ENCODE results near the gene PTBP3.

The PTBP3 gene

DNA sequence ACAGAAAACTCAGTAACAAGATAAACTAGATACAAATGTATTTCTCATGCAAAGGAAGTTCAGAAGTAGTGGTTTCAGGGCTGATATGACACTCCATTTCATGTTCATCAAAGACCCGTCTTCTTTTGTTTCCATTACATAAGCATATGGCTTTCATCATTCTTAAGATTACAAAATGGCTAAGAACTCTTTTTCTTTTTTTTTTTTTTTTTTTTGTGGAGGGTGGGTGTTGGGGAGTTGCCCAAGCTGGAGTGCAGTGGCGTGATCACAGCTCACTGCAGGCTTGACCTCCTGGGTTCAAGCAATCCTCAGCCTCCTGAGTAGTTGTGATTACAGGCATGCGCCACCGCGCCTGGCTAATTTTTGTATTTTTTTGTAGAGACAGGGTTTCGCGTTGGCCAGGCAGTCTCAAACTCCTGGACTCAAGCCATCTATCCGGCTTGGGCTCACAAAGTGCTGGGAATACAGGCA lies 22.0 kb upstream of the PTBP3 start:
- DNase-seq = no peak

DNA sequence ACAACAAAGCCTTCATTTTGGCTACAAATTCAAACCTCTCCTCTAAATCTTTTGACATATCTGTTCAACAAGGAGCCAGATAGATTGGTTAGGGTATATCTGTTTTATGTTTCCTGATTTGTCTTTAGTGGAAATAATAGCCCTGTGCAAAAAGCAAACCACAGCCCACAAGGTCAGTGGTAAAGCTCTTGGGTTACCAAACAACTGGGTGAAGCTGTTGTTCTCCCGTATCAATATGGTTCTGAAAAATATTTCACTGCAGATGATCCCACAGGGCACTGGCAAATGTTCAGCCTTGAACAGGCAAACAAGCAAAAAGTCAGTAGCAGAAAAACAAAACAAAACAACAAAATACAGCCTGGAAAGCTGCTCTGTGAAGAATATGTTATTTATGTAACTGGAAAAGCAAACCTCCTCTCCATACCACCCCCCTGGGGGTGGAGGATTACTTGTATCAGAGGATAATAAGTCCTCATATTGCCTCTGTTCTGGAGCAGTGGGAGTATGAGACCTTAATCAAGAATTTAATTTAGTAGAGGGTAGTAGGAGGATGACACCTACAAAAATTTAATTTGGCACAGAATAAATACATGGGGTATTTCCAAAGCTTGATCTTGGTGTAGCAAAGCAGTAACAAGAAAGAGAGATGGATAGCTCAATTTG lies 20.8 kb upstream of the PTBP3 start:
- DNase-seq = no peak

- DNase-seq = no peak
These were observed 18.8 kb upstream of the PTBP3 start for GRCh38 chr9:112352209-112352608.

DNA sequence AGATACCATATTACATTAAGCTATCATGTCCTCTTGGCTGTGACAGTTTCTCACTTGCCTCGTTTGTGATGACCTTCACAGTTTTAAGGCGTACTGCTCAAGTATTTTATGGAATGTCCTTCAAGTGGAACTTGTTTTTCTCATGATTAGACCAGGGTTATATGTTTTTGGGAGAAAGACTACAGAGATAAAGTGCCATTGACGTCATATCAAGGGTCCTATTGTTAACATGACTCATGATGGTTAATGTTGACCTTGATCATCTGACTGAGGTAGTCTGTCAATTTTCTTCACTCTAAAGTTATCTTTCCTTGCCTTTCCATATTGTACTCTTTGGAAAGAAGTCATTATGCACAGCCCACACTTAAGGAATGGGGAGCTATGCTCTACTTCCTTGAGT lies 17.8 kb upstream of the PTBP3 start:
- no peak for DNase-seq

DNA sequence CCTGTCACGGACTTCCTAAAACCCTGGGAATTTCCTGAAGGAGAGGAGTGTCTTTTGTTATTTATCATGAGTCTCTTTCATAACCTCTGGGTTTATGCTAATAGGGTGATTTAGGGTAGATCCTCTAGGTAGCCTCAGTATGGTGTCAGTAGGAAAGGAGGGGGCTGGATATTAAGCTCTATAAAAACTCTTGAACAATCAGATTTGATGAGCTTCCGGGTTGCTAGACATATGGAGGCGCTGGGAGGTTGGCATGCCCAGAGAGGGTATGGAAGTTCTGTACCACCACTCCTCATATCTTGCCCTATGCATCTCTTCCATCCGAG lies 15.6 kb upstream of the PTBP3 start:
- DNase-seq = no peak

DNA sequence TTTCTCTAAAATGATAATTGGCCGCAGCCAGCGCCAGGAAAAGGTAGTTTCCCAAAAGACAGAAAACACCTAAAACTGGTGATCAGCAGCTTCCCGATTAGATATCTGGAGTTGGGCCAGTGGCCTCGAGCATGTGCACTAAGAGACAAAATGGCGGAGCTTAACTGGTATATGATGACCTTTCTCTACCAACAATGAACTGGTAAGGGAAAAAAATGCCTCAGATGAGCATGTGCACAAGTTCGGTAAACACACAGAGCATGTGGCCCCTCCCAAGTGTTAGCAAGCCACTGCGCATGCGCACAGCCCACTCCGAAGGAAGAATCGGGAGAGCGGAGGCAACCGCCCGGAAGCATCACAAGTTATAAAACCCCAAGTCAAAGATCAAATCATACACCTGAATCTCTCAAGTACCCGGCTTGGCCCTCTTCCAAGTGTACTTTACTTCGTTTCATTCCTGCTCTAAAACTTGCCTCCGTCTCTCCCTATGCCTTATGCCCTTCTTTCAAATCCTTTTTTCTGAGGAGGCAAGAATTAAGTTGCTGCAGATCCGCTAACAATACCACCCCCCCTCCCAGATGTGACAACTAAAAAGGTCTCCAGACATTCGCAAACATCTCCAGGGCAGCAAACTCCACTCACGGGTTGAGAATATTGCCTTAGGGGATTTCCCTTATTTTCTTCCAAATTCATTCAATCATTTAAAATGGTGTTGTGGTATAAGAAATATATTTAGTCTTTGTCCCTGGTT lies 15.0 kb upstream of the PTBP3 start:
- DNase-seq = no peak

DNA sequence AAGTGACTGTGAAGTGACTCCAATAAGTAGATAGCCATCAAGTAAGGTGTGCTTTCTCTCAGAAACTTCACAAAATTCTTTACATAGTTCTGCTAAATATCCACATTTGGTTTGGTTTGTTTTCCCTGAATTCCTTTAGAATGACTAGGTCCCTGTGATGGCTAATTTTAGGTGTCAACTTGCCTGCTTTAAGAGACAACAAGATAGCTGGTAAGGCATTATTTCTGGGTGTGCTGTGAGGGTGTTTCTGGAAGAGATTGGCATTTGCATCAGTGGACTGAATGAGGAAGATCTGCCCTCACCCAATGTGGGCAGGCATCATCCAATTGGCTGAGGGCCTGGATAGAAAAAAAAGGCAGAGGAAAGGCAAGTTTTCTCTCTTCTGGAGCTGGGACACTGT lies 8.3 kb upstream of the PTBP3 start:
- DNase-seq = no peak

DNA sequence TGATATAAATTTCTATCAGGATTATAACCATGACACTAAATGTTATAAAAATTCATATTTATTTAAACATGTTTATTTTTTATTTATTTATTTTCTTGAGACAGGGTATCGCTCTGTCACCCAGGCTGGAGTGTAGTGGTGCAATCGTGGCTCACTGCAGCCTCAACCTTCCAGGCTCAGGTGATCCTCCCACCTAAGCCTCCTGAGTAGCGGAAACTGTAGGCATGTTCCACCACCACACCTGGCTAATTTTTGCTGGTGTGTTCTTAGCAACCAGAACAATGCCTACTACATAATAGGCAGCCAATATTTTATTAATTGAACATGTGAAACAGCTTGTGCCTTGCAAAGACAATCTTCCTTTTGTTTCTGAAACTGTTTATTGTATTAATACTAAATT lies 6.5 kb upstream of the PTBP3 start:
- DNase-seq = no peak

GRCh38 chr9:112338561-112338960 lies 5.1 kb upstream of the PTBP3 start:
- DNase-seq = no peak

- no peak for DNase-seq
These were observed 4.1 kb upstream of the PTBP3 start for GRCh38 chr9:112337547-112337946.

DNA sequence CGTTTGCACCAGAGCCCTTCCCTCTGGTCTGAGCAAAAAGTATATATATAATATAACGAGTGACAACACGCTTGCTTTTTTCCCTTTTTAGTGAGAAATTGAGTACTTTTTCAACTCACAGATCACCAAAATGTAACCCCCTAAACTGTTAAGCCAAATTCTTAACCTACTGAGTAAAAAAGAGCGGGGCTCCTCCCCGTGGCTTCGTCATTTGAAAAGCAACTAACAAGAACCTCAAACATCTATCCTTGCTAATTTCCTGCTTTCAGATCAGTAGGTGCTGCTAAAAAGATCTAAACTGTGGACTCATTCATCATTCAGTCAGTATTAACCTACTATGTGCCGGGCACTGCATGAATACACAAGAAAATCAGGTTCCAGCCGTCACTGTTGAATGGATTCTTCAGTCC lies 1.0 kb upstream of the PTBP3 start:
- DNase-seq = no peak

DNA sequence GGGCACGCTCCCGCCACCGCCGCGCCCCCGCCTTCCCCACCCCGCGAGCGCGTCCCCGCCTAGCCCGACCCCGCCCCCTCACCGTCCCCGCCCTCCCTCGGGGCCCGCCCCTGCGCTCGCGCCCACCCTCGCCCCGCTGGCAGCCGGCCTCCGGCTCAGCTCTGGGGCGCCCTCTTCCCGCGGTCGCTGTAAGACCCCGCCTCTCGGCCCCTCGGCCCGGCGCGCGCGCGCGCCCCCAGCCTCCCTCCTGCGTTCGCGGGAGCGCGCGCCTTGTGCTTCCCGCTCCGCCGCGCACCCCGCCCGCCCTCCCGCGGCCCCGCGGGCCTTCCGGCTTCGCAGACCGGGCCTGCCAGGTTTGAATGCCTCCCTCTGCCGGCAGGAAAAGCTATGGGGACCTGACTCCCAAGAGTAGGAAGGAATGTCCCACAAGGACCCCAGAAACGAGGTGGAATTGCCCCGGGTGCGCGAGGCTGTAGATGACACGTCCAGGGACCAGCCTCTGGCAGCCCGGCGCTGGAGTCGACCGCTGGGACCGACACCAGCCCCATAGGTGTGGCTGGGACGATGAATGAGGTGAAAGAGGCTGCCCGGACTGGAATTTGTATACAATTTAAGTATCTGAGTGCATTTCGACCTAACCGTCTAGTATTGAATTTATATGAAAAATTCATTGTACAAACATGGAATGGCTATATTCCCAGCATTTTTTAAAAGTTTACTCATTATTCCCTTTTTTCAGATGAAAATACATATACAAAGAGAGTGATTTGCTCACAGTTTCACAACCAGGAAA lies 416 bp upstream of the PTBP3 start:
- peak; percentile 93 for DNase-seq

GRCh38 chr9:112332674-112332976 lies 794 bp downstream of the PTBP3 start:
- DNase-seq = no peak

- DNase-seq = no peak
These were observed 1.2 kb downstream of the PTBP3 start for GRCh38 chr9:112332214-112332613.

GRCh38 chr9:112331674-112331952 lies 1.8 kb downstream of the PTBP3 start:
- DNase-seq = no peak

- DNase-seq = no peak
These were observed 4.9 kb downstream of the PTBP3 start for GRCh38 chr9:112328545-112328944.

DNA sequence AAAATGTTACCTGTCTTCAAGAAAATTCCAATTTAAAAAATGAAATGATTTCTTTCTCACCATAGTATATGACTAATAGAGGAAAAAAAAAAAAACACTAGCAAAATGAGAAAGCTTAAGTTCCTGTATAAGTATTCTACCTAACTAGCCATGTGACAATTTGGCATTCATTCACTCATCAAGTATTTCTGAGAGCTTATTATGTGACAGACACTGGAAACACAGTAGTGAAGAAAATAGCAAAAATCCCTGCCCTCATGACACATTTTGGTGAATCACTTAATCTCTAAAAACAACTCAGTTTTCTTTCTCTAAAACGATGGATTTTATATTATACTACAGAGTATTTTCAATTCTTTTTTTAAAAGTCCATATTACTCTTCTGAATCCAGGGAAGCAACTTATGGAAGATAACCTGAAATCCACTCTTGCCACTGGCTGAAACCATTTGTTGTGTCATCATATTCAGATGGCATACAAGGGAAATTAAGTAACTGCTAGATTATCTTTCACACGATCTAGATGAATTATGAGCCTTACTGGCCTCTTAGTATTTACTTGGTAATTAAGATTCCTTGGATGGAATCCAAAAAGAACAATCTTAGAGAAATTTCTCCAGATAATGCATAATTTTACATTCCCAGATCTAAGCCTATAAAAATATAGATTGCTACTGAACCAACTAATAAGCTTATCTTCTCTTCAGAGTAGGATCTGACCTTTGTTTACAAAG lies 5.5 kb downstream of the PTBP3 start:
- no peak for DNase-seq

DNA sequence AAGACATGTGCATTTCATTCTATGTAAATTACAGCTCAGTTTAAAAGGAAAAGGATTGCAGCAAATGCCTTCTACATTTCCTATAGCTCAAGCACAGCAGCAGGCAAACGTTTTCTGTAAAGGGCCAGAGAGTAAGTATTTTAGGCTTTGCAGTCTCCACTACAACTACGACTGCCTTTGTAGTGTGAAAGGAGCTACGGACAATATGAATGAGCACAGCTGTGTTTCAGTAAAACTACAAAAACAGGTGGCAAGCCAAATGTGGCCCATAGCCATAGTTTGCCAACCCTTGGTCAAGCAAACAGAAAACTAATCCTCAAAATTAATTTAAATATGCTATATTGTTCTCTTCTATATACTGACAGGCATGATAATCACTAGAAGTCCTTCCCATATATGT lies 7.2 kb downstream of the PTBP3 start:
- no peak for DNase-seq

- no peak for DNase-seq
These were observed 7.8 kb downstream of the PTBP3 start for GRCh38 chr9:112325600-112325999.

- no peak for DNase-seq
These were observed 8.3 kb downstream of the PTBP3 start for GRCh38 chr9:112325127-112325526.

DNA sequence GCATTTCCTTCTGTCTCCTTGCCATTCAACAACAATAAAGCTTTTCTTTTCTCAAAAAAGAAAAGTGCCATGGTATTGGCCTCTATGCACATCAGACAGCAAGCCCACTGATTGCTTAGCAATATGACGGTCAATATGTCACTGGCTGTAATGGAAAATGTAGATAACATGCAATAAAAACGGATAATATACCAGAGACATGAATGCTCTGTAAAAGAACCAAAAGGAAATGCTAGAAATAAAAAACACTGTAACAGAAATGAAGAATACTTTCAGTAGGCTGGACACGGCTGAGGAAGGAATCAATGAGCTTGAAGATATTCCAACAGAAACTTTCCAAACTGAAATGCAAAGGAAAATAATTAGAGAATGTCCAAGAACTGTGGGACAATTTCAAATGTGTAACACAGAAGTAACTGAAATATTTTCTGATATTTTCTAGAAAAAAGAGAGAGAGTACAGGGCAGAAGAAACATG lies 10.0 kb downstream of the PTBP3 start:
- DNase-seq = no peak

DNA sequence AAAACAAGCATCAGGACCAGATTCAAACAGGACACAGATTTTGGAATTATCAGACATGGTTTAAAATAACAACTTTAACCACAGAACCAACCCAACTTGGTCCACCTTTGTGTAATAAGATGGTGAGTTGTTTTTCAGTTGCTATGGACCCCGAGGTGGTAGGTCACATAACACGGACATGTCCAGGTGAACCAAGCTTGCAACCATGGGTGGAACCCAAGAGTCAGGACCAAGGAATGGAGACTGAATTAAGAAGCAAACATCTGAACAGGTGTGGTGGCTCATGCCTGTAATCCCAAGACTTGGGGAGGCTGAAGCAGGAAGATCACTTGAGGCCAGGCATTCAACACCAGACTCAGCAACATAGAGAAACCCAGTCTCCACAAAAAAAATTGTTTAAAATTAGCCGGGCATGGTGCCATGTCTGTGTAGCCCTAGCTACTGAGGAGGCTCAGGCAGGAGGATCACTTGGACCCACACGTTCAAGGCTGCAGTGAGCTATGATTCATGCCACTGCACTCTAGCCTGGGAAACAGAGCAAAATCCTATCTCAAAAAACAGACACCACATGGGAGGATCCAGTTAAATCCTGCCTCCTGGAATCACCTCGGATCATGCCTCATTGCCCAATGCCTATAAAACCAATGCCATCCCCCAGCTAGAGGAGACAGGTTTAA lies 10.6 kb downstream of the PTBP3 start:
- no peak for DNase-seq
